Activated CD8-positive, alpha-beta memory T cell treated with anti-CD3 and anti-CD28 coated beads, Interleukin-2, amount 50 U/mL, for 1 hour (primary cell): ENCODE data around the gene ZNF19.

Experiments used
- DNase-seq: peaks from one replicate; pipeline ENCODE4 v3.0.0-alpha.2; 2020; ENCODE audit errors: extremely low read depth

ZNF19 gene

GRCh38 chr16:71441348-71442050 is 47.6 kb downstream of the ZNF19 start:
- no peak for DNase-seq

GRCh38 chr16:71440669-71441347 is 48.3 kb downstream of the ZNF19 start:
- no peak for DNase-seq

GRCh38 chr16:71439523-71439922 is 49.6 kb downstream of the ZNF19 start:
- DNase-seq: no peak

GRCh38 chr16:71436473-71436872 is 52.7 kb downstream of the ZNF19 start:
- no peak for DNase-seq

- no peak for DNase-seq
Measured at GRCh38 chr16:71432906-71433305, 56.2 kb downstream of the ZNF19 start.

- no peak for DNase-seq
Measured at GRCh38 chr16:71431991-71432390, 57.1 kb downstream of the ZNF19 start.

GRCh38 chr16:71431176-71431575 is 57.9 kb downstream of the ZNF19 start:
- no peak for DNase-seq

- DNase-seq: no peak
Measured at GRCh38 chr16:71430744-71431143, 58.4 kb downstream of the ZNF19 start.

GRCh38 chr16:71429581-71429980 is 59.5 kb downstream of the ZNF19 start:
- DNase-seq: no peak

- no peak for DNase-seq
Measured at GRCh38 chr16:71428883-71429282, 60.2 kb downstream of the ZNF19 start.

- DNase-seq: no peak
Measured at GRCh38 chr16:71428385-71428784, 60.7 kb downstream of the ZNF19 start.

- no peak for DNase-seq
Measured at GRCh38 chr16:71426880-71427615, 62.1 kb downstream of the ZNF19 start.

GRCh38 chr16:71426069-71426879 is 62.9 kb downstream of the ZNF19 start:
- no peak for DNase-seq

GRCh38 chr16:71425746-71426068 is 63.4 kb downstream of the ZNF19 start:
- DNase-seq: no peak

- no peak for DNase-seq
Measured at GRCh38 chr16:71424626-71425025, 64.5 kb downstream of the ZNF19 start.

GRCh38 chr16:71423865-71424264 is 65.3 kb downstream of the ZNF19 start:
- DNase-seq: no peak
